Stimulated activated CD8-positive, alpha-beta memory T cell treated with anti-CD3 and anti-CD28 coated beads, Interleukin-2, amount 100 ng/mL, for 1 hour (primary cell): ENCODE data around the gene LIPA.

Experiments used
- DNase-seq, 2 donors: peaks; one replicate each; pipeline ENCODE4 v3.0.0-alpha.2; 2020; ENCODE audit warnings: low read depth in 2 of 2

Gene LIPA

DNA sequence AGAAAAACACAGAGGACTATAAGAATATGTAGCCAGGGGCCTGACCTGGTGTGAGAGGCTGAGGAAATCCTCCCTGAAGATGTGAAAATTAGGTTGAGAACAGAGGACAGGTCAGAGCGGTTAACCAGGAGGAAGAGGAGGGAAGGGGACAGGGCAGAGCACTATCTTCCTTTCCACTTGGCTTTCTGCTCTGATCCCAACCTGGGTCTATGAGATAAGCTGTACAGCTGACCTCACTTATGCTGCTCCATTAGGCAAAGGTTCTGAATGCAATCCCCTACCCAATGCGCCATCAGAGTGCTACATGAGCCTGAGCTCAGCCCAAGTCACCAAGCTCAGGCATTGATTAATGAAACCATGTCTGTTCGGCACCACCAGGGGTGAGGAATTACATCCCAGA, 10.5 kb downstream of the LIPA start:
- DNase-seq: no peak

DNA sequence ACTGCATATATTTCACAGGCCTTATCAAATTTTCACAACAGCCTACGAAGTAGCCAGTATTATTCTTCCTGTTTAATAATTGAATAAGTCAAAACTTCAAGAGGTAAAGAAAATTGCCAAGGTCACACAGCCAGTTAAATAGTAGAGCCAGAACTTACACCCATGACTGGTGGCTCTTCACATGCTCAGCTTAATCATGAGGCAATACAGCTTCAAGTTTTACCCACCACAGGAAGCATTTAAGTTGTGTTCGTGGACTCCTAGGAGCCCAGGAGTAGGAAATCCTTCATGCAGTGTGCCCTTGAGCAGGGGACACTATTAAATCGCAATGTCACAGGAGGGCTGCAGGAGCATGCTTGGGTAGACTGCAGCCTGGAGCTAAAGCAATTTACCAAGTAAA, 11.1 kb downstream of the LIPA start:
- no peak for DNase-seq

DNA sequence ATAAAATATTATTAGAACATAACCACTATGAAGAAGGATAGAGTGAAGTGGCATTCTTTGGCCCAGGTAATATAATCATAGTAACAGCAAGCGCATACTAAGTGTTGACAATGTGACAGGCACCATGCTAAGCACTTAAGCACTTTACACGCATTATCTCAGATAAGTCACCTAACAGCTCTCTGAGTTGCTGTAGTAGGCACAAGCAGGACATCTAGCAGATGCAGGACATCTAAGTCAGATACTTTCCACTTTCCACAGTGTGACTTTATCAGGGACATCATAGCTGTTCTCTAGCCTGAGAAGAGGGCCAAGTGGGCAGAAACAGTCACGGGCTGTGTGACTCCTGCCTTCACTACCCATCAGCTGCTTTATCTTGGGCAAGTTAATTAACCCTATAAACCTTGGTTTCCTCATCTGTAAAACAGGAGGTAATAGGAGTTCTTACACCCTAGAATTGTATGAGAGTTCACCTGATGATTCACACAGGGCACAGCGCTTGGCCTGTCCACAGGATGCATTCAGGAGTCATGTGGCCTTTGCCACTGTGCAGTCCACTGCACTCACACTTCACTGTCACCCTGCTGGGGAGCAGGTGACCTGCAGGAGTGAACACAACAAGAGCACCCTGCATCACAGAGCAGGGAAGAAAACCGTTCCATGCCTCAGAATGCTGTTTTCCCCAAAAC, 12.5 kb downstream of the LIPA start:
- DNase-seq: no peak

DNA sequence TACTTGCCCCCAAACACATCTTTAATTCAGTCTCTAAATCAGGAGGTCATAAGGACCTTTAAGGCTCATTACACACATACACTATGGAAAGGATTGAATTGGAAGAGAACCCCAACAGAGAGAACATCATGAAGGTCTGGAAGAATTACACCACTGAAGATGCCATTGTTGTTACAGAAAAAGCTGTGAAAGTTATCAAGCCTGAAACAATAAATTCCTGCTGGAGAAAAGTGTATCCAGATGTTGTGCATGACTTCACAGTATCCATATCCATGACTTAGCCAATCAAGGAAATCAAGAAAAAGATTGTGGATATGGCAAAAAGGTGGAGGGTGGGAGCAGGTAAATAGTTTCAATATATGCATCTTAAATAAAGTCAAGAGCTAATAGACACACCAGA, 13.7 kb downstream of the LIPA start:
- no peak for DNase-seq

DNA sequence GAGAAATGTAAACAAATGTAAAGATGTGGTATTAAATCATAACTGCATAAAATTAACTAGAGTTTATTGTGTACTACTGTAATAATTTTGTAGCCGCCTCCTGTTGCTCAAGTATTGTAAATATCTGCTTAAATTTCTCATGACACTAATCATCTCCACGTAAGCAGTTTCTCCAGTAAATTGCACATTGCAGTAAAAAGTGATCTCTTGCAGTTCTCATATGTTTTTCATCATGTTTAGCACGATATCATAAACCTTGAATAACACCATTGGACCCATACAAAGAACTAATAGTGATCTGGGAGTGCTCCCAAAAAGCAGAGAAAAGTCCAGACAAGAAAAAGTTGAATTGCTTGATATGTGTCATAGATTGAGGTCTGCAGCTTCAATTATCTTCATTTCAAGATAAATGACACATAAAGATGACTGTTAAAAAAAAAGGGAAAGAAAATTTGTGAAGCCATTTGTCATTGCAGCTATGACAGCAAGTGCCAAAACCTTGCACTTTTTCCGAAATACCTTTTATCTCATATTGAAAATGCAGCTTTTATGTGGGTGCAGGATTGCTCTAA, 15.3 kb downstream of the LIPA start:
- DNase-seq: no peak

DNA sequence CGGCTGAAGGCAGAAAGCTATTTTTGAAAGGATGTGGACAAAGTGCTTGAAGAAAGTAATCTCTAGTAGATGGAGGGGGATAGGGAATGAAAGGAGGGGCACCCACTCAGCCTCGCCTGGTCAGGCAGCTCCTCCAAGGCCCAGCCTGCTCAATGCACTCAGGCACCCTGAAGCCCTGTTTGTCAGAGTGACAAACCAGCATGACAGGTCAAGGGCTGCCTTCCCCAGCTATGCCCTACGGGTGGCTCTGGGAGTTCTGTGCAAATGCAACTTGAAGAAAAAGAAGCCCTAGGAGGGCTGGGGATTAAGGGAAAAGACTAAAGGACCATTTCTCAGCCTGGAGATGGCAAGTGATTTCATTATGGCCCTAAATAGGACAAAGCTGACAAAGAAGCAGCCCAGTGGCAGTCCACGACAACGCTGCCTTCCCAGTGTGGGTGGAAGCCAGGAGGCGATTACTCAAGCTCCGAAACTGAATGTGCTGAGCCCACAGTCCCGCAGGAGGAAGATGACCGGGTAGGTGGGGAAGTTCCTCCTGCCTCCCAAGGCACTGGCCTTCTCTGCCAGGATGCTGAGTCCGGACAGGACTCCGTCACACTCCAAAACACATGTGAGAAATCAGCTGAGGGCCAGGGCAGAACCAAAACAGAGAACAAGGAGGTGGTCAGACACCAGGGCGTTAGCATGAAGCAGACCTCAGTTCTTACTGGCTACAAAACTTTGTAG, 16.3 kb downstream of the LIPA start:
- no peak for DNase-seq

DNA sequence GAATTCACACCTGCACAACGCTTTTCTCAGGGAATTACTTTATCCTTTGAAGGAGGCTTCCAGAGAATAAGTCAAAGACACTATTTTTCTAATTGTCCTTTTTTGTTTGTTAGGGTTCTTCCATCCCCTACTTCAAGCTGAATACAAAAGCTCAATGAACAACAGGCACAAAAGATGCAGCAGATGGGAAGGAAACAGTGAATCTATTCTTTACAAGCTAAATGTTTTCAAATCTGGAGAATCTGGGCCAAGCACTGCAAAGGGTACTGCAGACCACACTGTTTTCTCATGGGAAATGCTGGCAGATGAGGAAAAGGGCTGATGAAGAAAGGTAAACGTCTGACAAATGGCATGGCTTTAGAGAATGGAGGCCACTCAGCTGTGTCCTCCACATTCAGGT, 18.5 kb downstream of the LIPA start:
- no peak for DNase-seq

DNA sequence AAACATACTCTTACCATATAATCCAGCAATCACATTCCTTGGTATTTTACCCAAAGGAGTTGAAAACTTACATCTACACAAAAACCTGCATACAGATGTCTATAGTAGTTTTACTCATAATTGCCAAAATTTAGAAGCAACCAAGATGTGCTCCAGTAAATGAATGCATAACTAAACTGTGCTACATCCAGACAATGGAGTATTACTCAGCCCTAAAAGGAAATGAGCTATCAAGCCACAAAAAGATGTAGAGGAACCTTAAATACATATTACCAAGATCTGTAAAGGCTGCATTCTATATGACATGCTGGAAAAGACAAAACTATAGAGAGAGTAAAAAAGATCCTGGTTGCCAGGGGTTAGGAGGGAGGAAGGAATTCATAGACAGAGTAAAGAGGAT, 22.6 kb downstream of the LIPA start:
- no peak for DNase-seq

DNA sequence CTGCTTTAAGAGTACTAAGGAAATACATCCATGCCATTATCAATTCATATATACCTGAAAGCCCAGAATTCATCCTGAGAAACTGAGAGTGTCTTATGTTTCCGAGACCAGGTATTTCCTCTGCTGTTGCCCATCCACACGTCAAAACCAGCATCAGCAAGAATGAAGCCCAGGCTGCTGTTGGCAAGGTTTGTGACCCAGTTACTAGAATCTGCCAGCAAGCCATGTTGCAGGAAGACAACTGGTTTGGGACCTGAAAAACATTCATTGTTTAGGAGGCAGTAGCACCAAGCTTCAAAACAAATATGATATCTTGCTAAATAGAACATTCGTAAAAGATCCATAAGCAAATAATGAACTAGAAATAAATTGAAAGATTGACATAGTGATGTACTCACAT, 23.4 kb downstream of the LIPA start:
- DNase-seq: no peak

DNA sequence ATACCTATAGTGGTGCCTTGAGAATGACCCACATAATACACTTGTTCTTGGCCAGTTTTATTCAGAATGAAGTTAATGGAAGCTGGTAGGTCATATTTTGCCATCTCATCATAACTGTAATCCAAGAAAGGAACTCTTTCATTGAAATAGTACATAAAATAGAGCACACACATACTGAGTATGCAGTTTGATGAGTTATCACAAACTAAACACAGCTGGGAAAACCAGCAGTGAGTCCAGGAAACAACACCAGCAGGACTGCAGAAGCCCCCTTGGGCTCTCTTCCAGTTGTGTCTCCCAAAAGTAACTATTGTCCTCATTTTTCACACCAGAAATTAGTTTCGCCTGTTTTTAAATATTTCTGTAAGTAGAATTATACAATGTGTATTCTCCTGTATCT, 24.7 kb downstream of the LIPA start:
- no peak for DNase-seq

DNA sequence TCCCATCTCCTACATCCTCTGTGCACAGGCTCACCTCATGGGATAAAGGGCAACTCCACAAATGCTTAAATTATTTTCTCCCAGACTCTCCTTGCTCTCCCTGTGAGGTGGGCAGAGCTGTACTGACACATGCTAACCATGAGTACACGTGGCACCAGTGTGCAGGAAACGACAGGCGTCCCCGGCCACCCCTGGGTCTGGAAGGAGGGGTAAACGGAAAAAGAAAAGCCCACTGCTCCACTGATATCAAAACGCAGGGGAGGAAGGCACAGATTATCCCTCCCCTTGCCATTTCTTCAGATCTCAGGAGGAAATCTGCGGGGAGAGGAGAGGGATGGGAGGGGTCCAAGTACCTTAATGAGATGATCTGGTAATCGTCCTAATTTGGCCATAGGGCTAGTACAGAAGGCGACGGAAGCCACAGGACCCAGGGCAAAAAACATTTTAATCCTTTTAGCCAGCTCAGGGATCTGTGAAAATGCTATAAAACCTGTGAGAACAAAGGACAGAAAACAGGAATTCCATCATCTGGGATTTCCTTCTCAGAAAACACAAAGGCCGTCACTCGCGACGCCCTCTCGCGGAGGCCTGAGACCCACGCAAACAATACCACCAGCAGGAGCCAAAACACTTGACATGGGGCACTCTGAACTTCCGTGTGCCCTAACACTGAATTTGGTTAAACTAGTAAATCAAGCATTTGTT, 26.7 kb downstream of the LIPA start:
- DNase-seq: no peak

DNA sequence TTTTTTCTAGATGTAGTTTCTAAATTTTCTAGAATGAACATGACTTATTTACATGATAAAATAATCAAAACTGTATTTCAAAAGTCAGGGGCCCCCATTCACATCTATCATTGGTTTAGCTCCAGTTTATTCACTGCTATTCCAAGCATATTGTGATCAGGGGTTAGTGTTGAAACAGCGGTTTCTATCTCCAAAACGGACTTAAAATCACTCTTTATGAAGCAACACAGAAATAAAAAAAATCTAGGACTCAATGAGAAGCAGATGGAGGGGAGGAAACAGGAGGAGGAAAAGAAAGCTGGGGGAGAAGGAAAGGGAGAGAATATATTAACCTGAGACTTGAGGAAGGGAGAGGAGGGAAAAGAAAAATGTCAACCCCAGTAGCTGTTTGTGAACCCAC, 29.7 kb downstream of the LIPA start:
- DNase-seq: no peak

DNA sequence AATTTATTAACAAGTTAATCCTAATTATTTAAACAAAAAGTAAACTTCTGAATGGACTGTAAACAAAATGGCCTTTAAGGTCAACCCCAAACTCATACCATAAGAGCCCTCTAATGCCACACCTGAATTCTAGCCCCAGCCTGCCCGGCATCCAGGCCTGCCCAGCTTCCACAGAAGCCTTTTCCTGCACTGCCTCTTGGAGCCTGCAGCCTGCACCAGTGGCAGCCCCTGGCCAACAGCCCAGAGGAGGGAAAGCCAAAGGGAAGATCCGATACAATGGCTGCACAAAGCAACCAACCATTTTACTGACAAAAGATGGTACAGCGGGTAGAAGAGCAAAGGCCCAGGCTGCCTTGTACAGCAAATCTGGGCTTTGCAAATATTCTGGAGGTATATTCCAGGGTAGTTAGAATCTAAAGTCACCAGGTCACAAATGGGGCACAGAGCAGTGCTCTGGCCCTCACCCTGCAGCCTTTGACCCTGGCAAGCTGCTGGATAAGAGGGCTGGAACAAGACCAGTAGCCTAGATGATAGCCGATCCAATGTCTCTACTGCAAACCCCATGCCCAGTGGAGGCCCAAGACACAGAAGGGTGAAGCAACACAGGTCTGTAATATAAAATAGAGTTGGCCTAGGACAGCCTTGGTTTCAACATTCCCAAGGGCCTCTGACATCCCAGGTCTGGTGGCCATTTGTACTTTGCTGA, 31.9 kb downstream of the LIPA start:
- DNase-seq: no peak

DNA sequence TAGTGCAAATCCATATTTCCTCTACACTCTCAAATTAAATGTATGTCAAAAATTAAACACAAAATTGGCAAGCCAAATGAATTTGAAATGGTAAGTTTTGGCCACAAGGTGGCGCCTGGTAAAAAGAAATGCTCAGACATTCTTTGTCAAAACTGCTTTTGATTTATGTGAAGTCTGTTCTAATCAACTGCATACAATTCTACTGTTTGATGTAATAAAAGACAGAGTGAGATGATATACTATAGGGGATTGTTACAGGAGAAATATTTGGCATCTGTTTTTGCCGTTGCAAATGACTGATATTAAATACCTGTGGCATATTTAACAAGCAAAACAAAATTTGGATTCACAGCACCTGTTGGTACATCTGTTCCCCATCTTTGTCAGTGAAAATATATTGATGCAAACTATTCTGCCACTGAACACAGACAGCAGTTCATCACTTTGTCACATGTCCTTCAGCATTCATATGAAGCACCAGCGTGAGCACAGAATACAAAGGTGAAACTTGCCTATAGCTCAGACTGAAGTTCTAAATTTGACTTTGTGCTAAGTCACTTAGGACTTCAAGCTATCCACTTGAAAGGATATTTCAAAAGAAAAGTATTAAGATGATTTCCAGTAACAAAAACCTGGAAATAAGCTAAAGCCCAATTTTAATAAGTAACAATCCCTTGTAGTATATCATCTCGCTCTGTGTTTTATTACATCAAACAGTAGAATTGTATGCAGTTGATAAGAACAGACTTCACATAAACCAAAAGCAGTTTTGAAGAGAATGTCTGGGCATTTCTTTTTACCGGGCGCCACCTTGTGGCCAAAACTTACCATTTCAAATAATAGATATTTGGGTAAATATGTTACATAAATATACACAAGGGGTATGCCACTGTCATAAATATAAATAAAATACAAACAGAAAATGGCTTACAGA, 34.3 kb downstream of the LIPA start:
- DNase-seq: peak; percentile 32 to 43

DNA sequence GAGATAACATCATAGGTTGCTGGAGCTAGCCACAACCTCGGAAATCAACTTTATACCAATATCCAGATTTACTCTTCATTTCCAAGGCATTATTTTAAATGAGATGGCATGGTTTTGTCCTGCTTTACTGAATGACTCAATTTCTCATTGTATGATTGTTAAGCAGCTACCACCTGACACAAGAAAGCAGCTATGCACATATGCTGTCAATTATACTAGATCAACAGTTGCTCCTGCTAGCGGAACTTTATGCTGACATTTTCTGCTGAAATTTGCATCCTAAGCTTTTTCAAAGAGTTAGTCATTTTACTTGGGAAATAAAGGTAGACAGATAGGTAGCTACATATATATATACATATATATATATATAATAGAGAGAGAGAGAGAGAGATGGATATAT, 35.5 kb downstream of the LIPA start:
- no peak for DNase-seq

DNA sequence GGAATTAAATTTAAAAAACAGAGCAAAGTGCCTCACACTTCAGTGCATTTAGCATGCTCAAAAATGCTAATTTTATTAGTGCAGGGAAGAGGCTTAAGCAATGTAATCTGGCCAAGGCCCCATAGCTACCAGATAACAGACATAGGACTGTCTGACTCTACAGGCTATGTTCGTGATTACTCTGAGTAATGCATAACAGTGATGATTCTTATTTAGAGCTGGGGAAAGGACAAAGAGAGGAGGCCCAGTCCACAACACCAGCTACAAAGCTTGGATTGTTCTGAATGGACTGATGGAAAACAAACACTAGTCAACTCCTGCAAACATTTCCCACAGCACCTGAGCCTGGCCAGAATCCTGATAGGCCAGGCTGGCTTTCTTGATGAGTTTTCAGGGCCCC, 36.1 kb downstream of the LIPA start:
- DNase-seq: no peak

DNA sequence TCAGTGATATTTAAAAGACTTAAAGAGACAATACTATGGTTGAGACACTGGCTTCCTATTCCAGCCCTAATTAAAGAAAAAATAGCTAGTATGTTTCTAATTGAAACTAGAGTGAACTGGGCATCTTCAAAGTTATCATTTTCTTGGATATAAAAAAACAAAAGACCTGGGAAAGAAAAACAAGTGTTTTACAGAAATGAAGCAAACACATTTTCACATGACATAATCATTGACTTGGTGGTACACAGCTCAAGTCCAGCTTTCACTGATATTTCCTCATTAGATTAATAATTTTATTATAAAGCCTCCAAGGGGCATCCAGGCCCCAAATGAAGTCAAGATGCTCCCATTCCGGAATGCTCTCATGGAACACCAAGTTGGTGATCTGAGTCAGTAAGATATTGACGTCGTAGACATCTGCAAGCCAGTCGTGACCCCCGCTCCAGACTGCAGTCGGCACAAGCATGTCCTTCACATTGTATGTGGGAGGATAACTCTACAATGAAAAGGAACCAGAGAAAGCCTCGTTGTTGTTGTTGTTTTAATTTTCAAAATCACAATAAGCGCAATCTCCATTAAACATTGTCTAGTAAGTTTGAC, 36.9 kb downstream of the LIPA start:
- no peak for DNase-seq

DNA sequence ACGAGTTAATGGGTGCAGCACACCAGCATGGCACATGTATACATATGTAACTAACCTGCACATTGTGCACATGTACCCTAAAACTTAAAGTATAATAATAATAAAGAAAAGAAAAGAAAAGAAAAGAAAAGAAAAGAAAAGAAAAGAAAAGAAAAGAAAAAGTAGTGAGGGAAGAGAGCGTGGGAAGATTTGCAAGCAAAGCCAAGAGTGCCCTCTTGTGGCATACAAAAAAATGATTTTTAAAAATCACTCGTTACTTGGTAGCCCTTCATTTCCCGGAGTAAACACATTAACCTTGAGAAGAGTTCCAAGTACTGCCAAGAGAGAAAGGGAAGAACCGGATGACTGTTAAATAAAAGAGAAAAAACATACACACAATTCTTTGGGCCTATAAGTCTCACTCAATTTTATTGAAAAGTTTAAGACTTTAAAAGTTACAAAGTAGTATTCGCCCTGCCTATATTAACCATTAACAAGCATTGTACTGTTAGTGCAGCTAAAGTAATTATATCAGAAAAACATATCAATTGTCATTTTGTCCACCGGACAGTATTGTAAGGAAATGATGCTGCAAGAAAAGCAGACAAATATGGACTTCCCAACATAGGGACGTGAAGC, 38.3 kb downstream of the LIPA start:
- DNase-seq: no peak

DNA sequence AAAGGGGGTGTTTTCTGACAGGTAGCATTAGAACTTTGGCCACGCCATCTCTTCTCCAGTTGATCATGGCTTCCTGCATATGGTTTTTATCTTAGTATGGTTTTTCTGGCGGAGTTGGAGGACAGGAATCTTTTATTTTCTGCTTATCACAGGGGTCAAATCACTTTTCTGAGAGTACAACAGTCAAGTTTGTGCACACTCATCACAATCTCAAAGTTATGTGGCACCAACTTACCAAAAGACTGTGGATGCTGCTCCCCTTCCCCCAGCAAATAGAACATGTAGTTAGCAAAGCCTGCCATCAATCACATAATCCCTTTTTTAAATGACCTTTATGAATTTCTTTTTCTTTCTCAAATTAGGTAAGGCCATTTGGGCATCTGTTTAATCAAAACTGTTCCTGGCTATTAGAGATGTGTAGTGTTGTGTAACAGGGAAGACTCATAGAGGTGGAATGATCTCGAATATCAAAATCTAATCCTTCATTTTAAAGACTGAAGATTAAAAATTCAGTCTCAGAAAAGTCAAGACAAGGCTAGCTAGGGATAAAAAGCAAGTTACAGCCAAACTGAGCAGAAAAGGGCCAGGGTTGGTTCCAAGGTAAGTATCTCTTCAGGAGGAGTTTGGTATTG, 40.7 kb downstream of the LIPA start:
- no peak for DNase-seq

DNA sequence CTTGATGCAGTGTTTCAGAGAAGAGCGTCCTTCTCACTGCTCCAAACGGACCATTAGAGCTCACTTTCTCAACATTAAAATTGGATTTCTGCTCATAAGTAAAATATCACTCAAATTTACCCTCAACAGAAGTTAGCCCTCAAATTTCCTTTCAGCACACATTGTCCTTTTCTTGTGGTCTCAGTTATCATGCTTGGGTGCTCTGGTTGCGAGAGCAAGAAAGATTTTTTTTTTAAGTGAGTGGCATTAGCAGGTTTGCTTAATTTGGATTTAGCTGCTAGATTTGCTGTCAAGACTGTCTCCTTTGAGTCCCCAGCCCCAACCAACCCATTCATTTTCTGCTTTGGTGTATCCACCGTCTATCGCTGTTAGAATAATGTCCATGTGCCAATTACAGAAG, 41.9 kb downstream of the LIPA start:
- no peak for DNase-seq
